Measurements from ENCODE around the gene SLAMF1. TPM values are rescaled to one million over a fixed set of nuclear protein-coding genes. Genes with fewer than 3 reads are reported as not detected.
A peak's percentile ranks its signal among the peaks of the same experiment; 100 is the strongest.

Gene SLAMF1
- total and polyA plus RNA-seq, 12 donors, result 0.17 to 3.8 (median 0.32) TPM; not detected in 4

DNA sequence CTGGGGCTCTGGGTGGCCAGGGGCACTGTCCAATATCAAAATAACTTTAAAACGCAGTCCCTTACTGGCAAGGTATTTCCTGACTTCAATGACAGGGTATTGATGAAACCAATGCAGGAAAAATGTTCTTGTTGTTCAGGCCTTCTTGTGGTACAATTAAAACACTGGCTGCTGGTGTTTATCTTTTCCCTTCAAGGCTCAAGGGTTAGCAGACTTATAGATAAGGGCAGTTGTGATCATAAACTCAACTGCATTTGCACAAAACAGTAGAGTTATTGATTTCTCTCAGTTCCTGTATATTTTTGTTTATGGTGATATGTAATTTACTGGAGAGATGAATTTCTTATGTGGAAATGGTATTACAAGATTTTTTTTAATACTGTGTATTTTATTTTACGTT, 64.9 kb downstream of the SLAMF1 start:
- H3K4me1 ChIP-seq, result peaks cover 0 to 11% (median 0%) of the 10 kb centered on the region in 9 donors
- H3K27me3 ChIP-seq, result no peaks in the 10 kb centered on the region
- WGBS, 2 donors, result 48 to 55% methylated on average over 2 of the region's 2 CpGs
- peaks cover 0 to 15% (median 0%) of the 10 kb centered on the region in 11 donors for H3K9me3 ChIP-seq
- no peak overlapping the region for H3K4me3 ChIP-seq
- H3K27ac ChIP-seq, result no peak overlapping the region
- ATAC-seq (no peak), DNase-seq (no peak)
- no peaks in the 10 kb centered on the region for H3K36me3 ChIP-seq
- TF ChIP-seq, protein P1, sequence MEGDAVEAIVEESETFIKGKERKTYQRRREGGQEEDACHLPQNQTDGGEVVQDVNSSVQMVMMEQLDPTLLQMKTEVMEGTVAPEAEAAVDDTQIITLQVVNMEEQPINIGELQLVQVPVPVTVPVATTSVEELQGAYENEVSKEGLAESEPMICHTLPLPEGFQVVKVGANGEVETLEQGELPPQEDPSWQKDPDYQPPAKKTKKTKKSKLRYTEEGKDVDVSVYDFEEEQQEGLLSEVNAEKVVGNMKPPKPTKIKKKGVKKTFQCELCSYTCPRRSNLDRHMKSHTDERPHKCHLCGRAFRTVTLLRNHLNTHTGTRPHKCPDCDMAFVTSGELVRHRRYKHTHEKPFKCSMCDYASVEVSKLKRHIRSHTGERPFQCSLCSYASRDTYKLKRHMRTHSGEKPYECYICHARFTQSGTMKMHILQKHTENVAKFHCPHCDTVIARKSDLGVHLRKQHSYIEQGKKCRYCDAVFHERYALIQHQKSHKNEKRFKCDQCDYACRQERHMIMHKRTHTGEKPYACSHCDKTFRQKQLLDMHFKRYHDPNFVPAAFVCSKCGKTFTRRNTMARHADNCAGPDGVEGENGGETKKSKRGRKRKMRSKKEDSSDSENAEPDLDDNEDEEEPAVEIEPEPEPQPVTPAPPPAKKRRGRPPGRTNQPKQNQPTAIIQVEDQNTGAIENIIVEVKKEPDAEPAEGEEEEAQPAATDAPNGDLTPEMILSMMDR (IDR thresholded peaks at IDR 0.05), result no peak
- intact Hi-C loops (cut with DNase I), result no loop called here

GRCh38 chr1:160580221-160580812, 66.5 kb downstream of the SLAMF1 start:
- intact Hi-C loops (cut with DNase I), result no loop called here
- H3K4me3 ChIP-seq, result no peak overlapping the region

GRCh38 chr1:160579216-160579701, 67.6 kb downstream of the SLAMF1 start, which contains the start of gene CD84:
Gene CD84, minus strand, starts transcription at chr1:160579496. Its CDS starts 59 bp downstream, at chr1:160579437.
- peak within 1 kb of the TSS in 5 of 10 donors; percentile 25 to 93 (median 47) for H3K27ac ChIP-seq
- no peak for DNase-seq
- intact Hi-C loops (cut with DNase I), result no loop called here
- peaks cover 0 to 15% (median 0%) of the 10 kb centered on the region in 11 donors for H3K9me3 ChIP-seq
- peak within 1 kb of the TSS in 6 of 10 donors; percentile 19 to 58 (median 25) for H3K4me3 ChIP-seq
- ATAC-seq, result peak in 1 of 8 donors; percentile 33
- TF ChIP-seq, protein P1 (IDR thresholded peaks at IDR 0.05), result no peak
- peaks cover 0 to 30% (median 0%) of the 10 kb centered on the region in 9 donors for H3K4me1 ChIP-seq
- H3K36me3 ChIP-seq, result no peaks in the 10 kb centered on the region
- no peaks in the 10 kb centered on the region for H3K27me3 ChIP-seq
- 47 to 65% methylated on average over 3 of the region's 3 CpGs for whole genome bisulfite sequencing, 2 donors

More at GRCh38 chr1:160580221-160580812, 66.5 kb downstream of the SLAMF1 start:
- 67 to 71% methylated on average over 1 of the region's 1 CpG for WGBS, 2 donors
- Histone ChIP-seq H3K4me1 (peaks cover 0 to 21% (median 0%) of the 10 kb centered on the region in 9 donors), H3K27me3 (no peaks in the 10 kb centered on the region), H3K36me3 (no peaks in the 10 kb centered on the region), H3K9me3 (peaks cover 0 to 15% (median 0%) of the 10 kb centered on the region in 11 donors), H3K27ac (peak overlapping the region in 1 of 10 donors; percentile 59)
- DNase-seq (no peak), ATAC-seq (peak in 1 of 8 donors; percentile 38)
- TF ChIP-seq, protein P1 (IDR thresholded peaks at IDR 0.05), result no peak

DNA sequence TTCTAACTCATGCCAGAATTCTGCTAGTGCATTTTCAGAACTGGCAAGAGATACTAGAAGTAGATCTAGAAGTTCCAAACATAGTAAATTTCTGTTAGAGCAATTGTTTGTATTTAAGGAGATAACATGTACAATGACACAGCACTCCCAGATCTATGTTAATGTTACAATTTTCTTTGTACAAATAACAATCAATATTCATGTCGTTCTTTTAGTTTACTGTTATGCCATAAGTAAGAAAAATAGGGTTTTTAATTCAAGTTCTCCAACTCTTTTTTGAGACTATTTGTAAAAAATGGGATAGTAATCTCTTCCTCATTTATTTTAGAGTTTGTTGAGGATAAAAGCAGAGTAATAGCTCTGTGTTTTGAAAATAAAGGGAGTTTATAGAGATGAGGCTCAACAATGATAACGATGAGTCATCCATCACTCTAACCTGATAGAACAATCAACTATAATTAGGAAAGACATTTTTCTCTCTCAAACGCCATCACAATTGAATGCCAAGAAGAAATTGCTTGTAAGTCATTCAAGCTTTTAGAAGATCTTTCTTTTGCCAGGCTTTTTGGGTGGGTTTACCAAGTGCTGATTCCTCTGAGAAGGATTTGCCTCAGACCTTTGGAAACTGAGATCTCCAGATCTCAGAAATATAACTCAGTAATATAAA, 68.2 kb downstream of the SLAMF1 start:
- ATAC-seq (no peak), DNase-seq (no peak)
- Histone ChIP-seq H3K4me3 (peak overlapping the region in 6 of 10 donors; percentile 19 to 58 (median 25)), H3K36me3 (no peaks in the 10 kb centered on the region), H3K9me3 (peaks cover 0 to 11% (median 0%) of the 10 kb centered on the region in 11 donors), H3K27ac (peak overlapping the region in 5 of 10 donors; percentile 25 to 93 (median 47)), H3K27me3 (no peaks in the 10 kb centered on the region), H3K4me1 (peaks cover 0 to 36% (median 0%) of the 10 kb centered on the region in 9 donors)
- intact Hi-C loops (cut with DNase I), result no loop called here
- TF ChIP-seq, protein P1 (IDR thresholded peaks at IDR 0.05), result no peak
- WGBS, 2 donors, result 32 to 38% methylated on average over 3 of the region's 3 CpGs

Measured in heart right ventricle (tissue), 16 donors.